AG10803 (cell line): ENCODE measurements around the gene NUCKS1.
"Not testable (repeated sequence)": the region's sequence is repeated elsewhere in the genome, so short reads cannot be mapped to it uniquely, and the experiment has no call there.

Experiments used
- DNase-seq: peaks from one replicate; pipeline ENCODE4 v3.0.0; 2010; ENCODE audit warnings: low read depth
- H3K4me3 ChIP-seq: 2 replicates; pipeline ENCODE4 v1.5.1; 2011; ENCODE audit warnings: mild to moderate bottlenecking, low read length, control low read depth
- TF ChIP-seq, protein P1 (sequence below): conservative IDR thresholded peaks from 2 replicates; pipeline ENCODE4 v1.5.1; 2011; ENCODE audit warnings: mild to moderate bottlenecking, low read length, control low read depth, inconsistent platforms

The NUCKS1 gene

GRCh38 chr1:205733438-205734175 is 16.4 kb downstream of the NUCKS1 start:
- no peak for DNase-seq
- TF ChIP-seq, protein P1, sequence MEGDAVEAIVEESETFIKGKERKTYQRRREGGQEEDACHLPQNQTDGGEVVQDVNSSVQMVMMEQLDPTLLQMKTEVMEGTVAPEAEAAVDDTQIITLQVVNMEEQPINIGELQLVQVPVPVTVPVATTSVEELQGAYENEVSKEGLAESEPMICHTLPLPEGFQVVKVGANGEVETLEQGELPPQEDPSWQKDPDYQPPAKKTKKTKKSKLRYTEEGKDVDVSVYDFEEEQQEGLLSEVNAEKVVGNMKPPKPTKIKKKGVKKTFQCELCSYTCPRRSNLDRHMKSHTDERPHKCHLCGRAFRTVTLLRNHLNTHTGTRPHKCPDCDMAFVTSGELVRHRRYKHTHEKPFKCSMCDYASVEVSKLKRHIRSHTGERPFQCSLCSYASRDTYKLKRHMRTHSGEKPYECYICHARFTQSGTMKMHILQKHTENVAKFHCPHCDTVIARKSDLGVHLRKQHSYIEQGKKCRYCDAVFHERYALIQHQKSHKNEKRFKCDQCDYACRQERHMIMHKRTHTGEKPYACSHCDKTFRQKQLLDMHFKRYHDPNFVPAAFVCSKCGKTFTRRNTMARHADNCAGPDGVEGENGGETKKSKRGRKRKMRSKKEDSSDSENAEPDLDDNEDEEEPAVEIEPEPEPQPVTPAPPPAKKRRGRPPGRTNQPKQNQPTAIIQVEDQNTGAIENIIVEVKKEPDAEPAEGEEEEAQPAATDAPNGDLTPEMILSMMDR: no peak
- H3K4me3 ChIP-seq: no peak overlapping the region

GRCh38 chr1:205729945-205730610 is 19.9 kb downstream of the NUCKS1 start:
- H3K4me3 ChIP-seq: no peak overlapping the region
- TF ChIP-seq, protein P1: no peak
- DNase-seq: no peak

- TF ChIP-seq, protein P1: no peak
- no peak for DNase-seq
- H3K4me3 ChIP-seq: no peak overlapping the region
These were observed 23.3 kb downstream of the NUCKS1 start for GRCh38 chr1:205726619-205727125.

DNA sequence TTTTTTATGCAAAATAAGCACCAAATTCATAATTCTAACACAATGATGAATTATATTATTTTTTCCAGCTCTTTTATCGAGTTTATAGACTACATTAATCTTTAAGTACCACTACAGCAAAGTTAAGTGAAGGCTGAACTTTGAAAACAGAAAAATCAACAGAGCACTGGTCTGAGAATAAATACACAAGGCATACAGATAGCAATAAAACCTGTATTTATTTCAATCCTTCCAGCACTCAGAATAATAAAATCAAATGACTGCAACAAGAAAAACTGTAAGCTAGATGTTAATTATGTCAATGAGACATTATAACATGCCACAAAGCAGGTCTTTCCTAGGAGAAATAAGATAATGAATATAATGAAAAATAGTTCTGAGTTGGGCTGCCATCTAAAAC is 24.5 kb downstream of the NUCKS1 start:
- no peak overlapping the region for H3K4me3 ChIP-seq
- TF ChIP-seq, protein P1: no peak
- no peak for DNase-seq

- not testable (repeated sequence) for DNase-seq, H3K4me3 ChIP-seq
These were observed 29.2 kb downstream of the NUCKS1 start for GRCh38 chr1:205720740-205721139.

GRCh38 chr1:205719762-205720161 is 30.2 kb downstream of the NUCKS1 start:
- no peak overlapping the region for H3K4me3 ChIP-seq

GRCh38 chr1:205719015-205719414 is 31.0 kb downstream of the NUCKS1 start:
- TF ChIP-seq, protein P1: no peak
- no peak overlapping the region for H3K4me3 ChIP-seq
- no peak for DNase-seq

More at GRCh38 chr1:205719762-205720161, 30.2 kb downstream of the NUCKS1 start:
- no peak for DNase-seq
- TF ChIP-seq, protein P1: no peak
